ACHN (cell line): ENCODE measurements around the gene CIC.
"Not testable (repeated sequence)": the region's sequence is repeated elsewhere in the genome, so short reads cannot be mapped to it uniquely, and the experiment has no call there.

Experiments
- DNase-seq: peaks from one replicate; pipeline ENCODE4 v3.0.0-alpha.2; 2015
- in situ Hi-C: cut with HindIII; loops from 2 replicates; pipeline ENCODE4 v1.10.0; 2017; ENCODE audit warnings: low sequenced_read_pairs, low pct_ligation_motif_present, low pct_unique_long_range_greater_than_20kb

CIC gene

DNA sequence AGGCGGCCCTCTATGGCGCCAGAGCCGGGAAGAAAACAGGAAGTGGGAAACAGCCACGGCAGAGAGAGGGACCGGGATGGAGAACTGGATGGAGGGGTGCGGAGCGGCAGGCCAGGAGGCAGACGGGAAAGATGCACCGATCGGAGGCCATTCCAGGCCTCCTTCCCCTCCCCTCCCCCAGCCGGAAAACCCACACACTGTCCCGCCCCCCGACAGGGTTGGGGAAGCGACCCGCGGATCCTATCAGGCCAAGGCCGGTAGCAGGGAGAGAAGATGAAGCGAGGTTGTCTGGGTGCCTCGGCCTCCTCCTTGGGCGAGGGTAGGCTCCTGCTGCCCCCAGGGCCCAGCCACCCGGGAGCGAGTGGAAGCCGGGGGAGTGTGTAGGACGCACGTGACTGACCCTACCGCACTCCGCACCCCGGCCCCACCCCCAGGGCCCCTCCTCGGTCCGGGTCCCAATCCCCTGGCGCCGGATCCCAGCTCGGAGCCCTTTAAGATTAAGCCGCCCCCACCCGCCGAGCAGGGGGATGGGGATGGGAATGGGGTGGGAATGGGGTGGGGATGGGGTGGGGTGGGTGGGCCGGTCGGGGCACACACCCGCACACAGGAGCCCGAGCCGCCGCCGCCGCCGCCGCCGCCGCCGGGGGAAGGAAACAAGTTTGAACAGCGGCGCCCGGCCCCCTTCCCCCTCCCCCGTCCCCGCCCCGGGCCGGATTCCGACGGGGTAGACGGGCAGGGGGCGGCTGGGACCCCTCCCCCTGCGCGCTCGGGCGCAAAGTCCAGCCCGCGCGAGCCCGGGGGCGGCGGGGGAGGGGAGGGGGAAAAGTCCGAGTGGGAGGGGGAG lies 15.6 kb upstream of the CIC start:
- in situ Hi-C loops: no loop called here
- peak; percentile 35 for DNase-seq

GRCh38 chr19:42254089-42254849 lies 14.8 kb upstream of the CIC start:
- in situ Hi-C loops: no loop called here

GRCh38 chr19:42254850-42255765 lies 13.9 kb upstream of the CIC start, which contains the start of gene ERF:
TSS of gene ERF (minus strand) at chr19:42255128. CDS start at chr19:42254999, 129 bp downstream.
- DNase-seq: peak; percentile 86
- in situ Hi-C loops: no loop called here

More at GRCh38 chr19:42254089-42254849, 14.8 kb upstream of the CIC start:
- peak; percentile 58 for DNase-seq

DNA sequence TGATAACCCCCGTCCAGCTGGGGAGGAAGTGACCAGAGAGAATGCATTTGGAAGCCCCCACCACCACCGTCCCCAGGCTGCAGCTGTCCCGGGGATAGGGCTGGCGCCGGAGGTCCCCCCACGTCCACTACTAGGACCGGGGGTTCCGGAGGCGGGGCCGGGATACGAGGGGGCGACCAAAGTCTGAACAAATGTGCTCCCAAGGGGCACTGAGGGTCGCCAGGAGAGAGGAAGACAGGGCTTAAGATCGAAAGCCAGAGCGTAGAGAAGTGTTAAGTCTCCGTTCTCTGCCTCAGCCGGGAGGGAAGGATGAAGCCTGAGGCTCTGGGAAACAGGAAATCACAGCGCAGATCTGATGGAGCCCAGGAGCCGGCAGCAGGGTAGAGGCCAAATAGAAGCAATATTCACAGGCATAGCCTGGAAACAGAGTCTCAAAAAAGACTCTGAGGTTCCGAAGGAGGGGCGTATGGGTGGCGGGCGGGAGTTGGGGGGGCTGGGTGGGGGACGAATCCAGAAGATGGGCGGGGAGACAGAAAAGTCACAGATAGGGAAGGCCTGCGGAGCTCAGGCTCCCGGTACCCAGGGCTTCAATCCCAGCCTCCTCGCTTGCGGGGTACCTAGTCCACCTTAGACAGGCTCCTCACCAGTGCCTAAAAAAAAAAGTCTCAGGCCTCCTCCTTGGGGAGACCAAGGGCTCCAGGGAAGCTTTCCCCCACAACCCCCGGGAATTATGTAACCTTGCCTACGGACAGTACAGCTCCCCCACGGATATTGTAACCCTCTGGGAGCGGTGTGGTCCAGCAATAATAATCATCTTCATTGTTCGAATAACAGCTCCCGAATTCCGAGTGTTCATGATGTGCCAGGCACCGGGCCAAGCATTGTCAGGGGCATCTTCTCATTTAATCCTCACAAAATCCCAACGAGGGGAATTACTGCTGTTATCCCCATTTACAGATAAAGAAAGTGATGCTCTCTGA lies 13.0 kb upstream of the CIC start:
- in situ Hi-C loops: no loop called here
- DNase-seq: peak; percentile 67

DNA sequence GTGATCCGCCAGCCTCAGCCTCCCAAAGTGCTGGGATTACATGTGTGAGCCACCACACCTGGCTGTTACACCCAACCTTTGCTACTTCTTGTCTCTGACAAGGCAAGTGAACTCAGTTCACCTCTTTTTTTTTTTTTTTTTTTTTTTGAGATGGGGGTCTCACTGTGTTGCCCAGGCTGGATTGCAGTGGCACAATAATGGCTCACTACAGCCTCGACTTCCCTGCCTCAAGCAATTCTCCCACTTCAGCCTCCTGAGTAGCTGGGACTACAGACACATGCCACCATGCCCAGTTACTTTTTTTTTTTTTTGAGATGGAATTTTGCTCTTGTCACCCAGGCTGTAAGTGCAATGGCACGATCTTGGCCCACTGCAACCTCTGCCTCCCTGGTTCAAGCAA lies 11.2 kb upstream of the CIC start:
- DNase-seq, in situ Hi-C loops: not testable (repeated sequence)

DNA sequence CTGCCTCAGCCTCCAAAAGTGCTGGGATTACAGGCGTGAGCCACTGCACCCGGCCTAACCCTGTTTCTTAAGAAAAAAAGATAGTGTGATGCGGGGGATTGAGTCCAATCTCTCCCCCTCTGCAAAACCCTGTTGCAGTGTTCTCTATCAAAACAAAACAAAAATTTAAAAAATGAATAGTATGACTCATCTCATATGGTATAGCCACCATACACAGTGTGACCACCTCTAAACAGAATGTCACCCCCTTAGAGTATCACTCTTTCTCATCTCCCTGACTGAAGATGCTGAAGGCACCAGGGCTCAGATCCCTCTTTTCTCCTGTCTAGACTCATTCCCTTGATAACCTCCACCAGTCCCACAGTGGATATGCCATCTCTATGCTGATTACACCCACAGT lies 7.3 kb upstream of the CIC start:
- no peak for DNase-seq
- in situ Hi-C loops: no loop called here

DNA sequence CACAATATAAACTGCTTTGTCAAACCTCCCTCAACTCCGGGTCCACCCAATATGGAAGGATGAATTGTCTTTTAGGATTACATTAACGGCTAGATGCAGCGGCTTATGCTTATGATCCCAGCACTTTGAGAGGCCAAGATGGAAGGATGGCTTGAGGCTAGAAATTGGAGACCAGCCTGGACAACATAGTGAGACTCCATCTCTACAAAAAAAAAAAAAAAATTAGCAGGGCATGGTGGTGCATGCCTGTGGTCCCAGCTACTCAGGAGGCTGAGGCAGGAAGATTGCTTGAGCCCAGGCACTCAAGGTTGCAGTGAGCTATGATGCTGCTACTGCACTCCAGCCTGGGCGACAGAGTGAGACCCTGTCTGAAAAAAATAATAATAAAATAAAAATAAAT lies 2.9 kb upstream of the CIC start:
- in situ Hi-C loops, DNase-seq: not testable (repeated sequence)

GRCh38 chr19:42266928-42267603 lies 2.0 kb upstream of the CIC start:
- in situ Hi-C loops, DNase-seq: not testable (repeated sequence)

DNA sequence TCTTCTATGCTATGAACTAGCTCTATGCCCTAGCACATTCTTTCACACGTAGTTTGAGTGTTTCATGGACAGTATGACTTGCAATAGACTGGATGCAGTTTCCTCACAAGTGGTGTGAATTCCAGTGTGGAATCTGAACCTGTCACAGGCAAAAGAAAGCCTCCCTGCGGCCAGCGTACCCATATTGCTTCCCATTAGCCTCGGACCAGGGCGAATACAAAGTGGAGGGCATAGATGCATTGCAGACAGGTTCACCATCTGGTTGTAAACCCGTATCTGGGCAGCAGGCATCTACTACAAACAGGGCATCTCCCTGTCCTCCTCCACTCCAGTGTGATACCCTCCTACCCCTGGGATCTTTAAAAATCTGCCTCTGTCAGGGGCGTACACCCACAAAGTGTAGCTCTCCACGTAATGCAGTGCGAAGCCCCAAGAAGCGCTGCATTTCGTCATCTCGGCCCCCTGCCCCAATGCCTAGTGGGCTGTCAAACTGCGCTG lies 1.4 kb upstream of the CIC start:
- DNase-seq: no peak
- in situ Hi-C loops: no loop called here

DNA sequence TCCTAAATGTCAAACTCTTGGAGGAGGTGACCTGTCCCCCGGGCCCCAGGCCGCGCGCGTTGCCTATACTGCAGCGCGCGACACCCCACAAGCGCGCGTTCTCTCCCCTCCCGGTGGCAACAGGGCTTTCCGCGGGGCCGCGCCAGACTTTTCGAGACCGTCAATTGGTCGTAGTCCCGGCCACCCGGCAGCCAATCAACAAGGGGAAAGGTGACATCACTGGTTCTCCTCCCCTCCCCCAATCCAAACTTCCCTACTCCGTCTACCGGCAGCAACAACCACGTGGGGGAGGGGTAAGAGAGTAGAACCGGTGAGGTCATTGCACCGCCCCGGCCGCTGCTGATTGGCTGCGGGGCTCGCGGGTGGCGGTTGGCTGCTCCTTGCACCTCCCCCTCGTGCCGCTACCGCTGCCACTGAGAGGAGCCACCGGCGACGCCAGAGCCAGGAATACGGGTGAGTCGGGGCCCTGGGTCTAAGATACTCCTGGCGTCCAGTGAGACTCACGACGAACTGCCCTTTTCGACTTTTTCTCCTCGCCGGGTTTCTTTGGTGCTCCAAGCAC lies 829 bp upstream of the CIC start:
- in situ Hi-C loops: no loop called here
- DNase-seq: peak; percentile 98

GRCh38 chr19:42269478-42270345 lies 660 bp downstream of the CIC start:
- in situ Hi-C loops: no loop called here
- DNase-seq: no peak

DNA sequence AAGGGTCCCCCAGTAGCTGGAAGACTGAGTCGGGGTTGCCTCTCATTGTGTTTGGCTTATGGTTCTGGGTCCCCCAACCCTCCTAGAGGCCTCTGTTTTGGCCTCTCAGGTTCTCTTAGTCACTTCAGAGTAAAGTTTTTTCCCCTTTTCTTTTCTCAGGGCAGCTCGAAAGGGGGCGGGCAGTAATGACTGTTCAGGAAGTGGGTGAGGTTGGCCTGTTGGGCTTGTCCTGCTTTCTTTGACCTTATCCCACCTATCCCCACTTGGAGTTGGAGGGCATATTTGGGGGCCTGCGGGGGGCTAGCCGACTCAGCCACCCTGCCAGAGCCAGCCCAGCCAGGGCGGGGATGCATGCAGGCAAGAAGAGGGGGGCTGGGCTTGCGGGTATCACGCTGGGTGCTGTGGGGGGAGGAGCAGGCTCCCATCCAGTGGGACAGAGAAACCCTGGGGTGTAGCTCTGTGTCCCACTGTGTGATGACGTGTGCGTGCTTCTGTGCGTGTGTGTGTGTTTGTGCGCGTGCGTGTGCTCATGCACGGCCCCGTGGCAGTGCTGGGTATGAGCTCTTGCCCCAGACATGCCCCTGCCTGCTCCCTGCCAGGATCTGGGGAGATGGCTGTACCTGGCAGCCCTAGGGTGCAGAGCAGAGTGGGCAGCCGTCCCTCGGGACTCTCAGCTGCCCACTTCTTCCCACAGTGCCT lies 1.4 kb downstream of the CIC start:
- in situ Hi-C loops: no loop called here
- peak; percentile 62 for DNase-seq

GRCh38 chr19:42271045-42271419 lies 2.0 kb downstream of the CIC start:
- in situ Hi-C loops: no loop called here
- no peak for DNase-seq

GRCh38 chr19:42271861-42272534 lies 2.9 kb downstream of the CIC start:
- in situ Hi-C loops: no loop called here

DNA sequence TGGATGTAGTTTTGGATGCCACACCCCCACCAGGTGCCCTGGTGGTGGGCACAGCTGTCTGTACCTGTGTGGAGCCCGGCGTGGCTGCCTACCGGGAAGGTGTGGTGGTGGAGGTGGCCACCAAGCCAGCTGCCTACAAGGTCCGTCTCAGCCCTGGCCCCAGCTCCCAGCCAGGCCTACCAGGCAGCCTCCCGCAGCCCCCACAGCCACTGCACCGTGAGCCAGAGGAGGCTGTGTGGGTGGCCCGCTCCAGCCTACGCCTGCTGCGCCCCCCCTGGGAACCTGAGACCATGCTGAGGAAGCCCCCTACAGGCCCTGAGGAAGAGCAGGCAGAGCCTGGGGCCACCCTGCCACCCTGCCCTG lies 3.5 kb downstream of the CIC start:
- DNase-seq: no peak
- in situ Hi-C loops: no loop called here

More at GRCh38 chr19:42271861-42272534, 2.9 kb downstream of the CIC start:
- no peak for DNase-seq
